OCI-LY3 (cell line): Measurements from ENCODE around the gene BEX3.

Source experiments
- H2AFZ ChIP-seq: fragments of 200-600, 300-600 bp; shearing (Covaris generic); 2 replicates; pipeline ENCODE4 v1.6.0; 2014; ENCODE audit warnings: antibody characterized with exemption, low read depth, low read length
- H3K27ac ChIP-seq: fragments of 200-600, 300-600 bp; sonication (generic); 2 replicates; pipeline ENCODE4 v1.5.1; 2014; ENCODE audit warnings: mild to moderate bottlenecking, low read length, moderate library complexity, mixed read lengths
- H3K27me3 ChIP-seq: fragments of 200-600, 300-600 bp; sonication (generic); 2 replicates; pipeline ENCODE4 v1.6.1; 2014; ENCODE audit warnings: low read depth, low read length, mixed read lengths
- H3K36me3 ChIP-seq: fragments of 200-600, 300-600 bp; sonication (generic); replicated peaks from 2 replicates; pipeline ENCODE3; 2014; ENCODE audit warnings: low read depth, low read length, mixed read lengths
- H3K4me1 ChIP-seq: fragments of 300-600, 200-600 bp; sonication (generic); 2 replicates; pipeline ENCODE4 v1.6.1; 2014; ENCODE audit warnings: low read length, mixed read lengths
- H3K4me2 ChIP-seq: fragments of 200-600, 300-600 bp; sonication (generic); 2 replicates; pipeline ENCODE4 v1.6.1; 2014; ENCODE audit warnings: low read length, mixed read lengths
- H3K4me3 ChIP-seq: fragments of 300-600, 200-600 bp; sonication (generic); 2 replicates; pipeline ENCODE4 v1.5.1; 2014; ENCODE audit warnings: antibody characterized with exemption, mild to moderate bottlenecking, low read length, moderate library complexity
- H3K79me2 ChIP-seq: fragments of 300-600, 200-600 bp; shearing (Covaris generic); 2 replicates; pipeline ENCODE4 v1.6.1; 2014; ENCODE audit warnings: mild to moderate bottlenecking, low read length, mixed read lengths
- H3K9ac ChIP-seq: fragments of 300-600, 200-600 bp; shearing (Covaris generic); 2 replicates; pipeline ENCODE4 v1.6.0; 2014; ENCODE audit warnings: mild to moderate bottlenecking, low read length, moderate library complexity
- H3K9me3 ChIP-seq: fragments of 200-600, 300-600 bp; shearing (Covaris generic); 2 replicates; pipeline ENCODE4 v1.6.1; 2014; ENCODE audit warnings: low read length, mixed read lengths; ENCODE audit not compliant: insufficient read depth
- H4K20me1 ChIP-seq: fragments of 200-600, 300-600 bp; sonication (generic); 2 replicates; pipeline ENCODE4 v1.6.1; 2016; ENCODE audit warnings: low read length, mixed read lengths; ENCODE audit not compliant: insufficient read depth
- CTCF ChIP-seq: fragments of 200-600, 300-600 bp; sonication (generic); IDR thresholded peaks from 2 replicates; pipeline ENCODE4 v1.5.1; 2014; ENCODE audit warnings: antibody characterized with exemption, low read length, low read depth
- EZH2phosphoT487 ChIP-seq: fragments of 200-600 bp; shearing (Covaris generic); IDR thresholded peaks from 2 replicates; pipeline ENCODE4 v1.6.1; 2018; ENCODE audit warnings: antibody characterized with exemption, mixed run types, low read depth

The BEX3 gene

GRCh38 chrX:103417933-103418332 is 41.6 kb downstream of the BEX3 start:
- Histone ChIP-seq H3K27ac (no peak overlapping the region), H2AFZ (no peak overlapping the region), H3K79me2 (no peaks in the 10 kb centered on the region), H3K27me3 (no peaks in the 10 kb centered on the region), H3K4me3 (no peak overlapping the region), H3K4me2 (no peak overlapping the region), H3K36me3 (no peaks in the 10 kb centered on the region), H3K9ac (no peak overlapping the region), H4K20me1 (no peaks in the 10 kb centered on the region), H3K4me1 (no peaks in the 10 kb centered on the region), H3K9me3 (no peaks in the 10 kb centered on the region)
- TF ChIP-seq EZH2phosphoT487, result no peak
- TF ChIP-seq CTCF, result no peak

- H4K20me1 ChIP-seq, result no peaks in the 10 kb centered on the region
- H3K4me3 ChIP-seq, result no peak overlapping the region
- no peak overlapping the region for H3K4me2 ChIP-seq
- H3K27me3 ChIP-seq, result no peaks in the 10 kb centered on the region
- H3K36me3 ChIP-seq, result no peaks in the 10 kb centered on the region
- no peak overlapping the region for H3K27ac ChIP-seq
- no peaks in the 10 kb centered on the region for H3K9me3 ChIP-seq
- H3K4me1 ChIP-seq, result no peaks in the 10 kb centered on the region
- H3K79me2 ChIP-seq, result no peaks in the 10 kb centered on the region
- H3K9ac ChIP-seq, result no peak overlapping the region
- TF ChIP-seq CTCF (no peak), EZH2phosphoT487 (no peak)
- no peak overlapping the region for H2AFZ ChIP-seq
Observed at GRCh38 chrX:103418811-103419340, 42.5 kb downstream of the BEX3 start.

- no peaks in the 10 kb centered on the region for H3K27me3 ChIP-seq
- no peak overlapping the region for H3K4me3 ChIP-seq
- TF ChIP-seq CTCF (no peak), EZH2phosphoT487 (no peak)
- H3K9me3 ChIP-seq, result no peaks in the 10 kb centered on the region
- no peak overlapping the region for H3K27ac ChIP-seq
- no peaks in the 10 kb centered on the region for H3K4me1 ChIP-seq
- H3K4me2 ChIP-seq, result no peak overlapping the region
- H3K79me2 ChIP-seq, result no peaks in the 10 kb centered on the region
- no peaks in the 10 kb centered on the region for H4K20me1 ChIP-seq
- H3K9ac ChIP-seq, result no peak overlapping the region
- H3K36me3 ChIP-seq, result no peaks in the 10 kb centered on the region
- no peak overlapping the region for H2AFZ ChIP-seq
Observed at GRCh38 chrX:103423955-103424638, 47.8 kb downstream of the BEX3 start.
